Liver (tissue), 9 donors: Measurements from ENCODE around the gene TBCD. TPM values are rescaled to one million over a fixed set of nuclear protein-coding genes. Genes with fewer than 3 reads are reported as not detected.

Experiments
- DNase-seq: peaks from one replicate; pipeline ENCODE4 v3.0.0-alpha.2; 2017; ENCODE audit warnings: low spot score
- H3K27ac ChIP-seq, 2 donors: one replicate each; pipeline ENCODE4 v1.7.0; 2013; ENCODE audit warnings: inconsistent platforms in 2 of 2, low read length in 2 of 2, control low read depth in 1 of 2, low read depth in 1 of 2, mild to moderate bottlenecking in 1 of 2
- H3K27me3 ChIP-seq, 4 donors: one replicate each; pipeline versions ENCODE4 v1.6.1 to v1.7.0; 2013; ENCODE audit warnings: low read length in 3 of 4, inconsistent platforms in 1 of 4, mild to moderate bottlenecking in 1 of 4, moderate library complexity in 1 of 4; ENCODE audit not compliant: control insufficient read depth in 4 of 4, insufficient read depth in 4 of 4
- H3K36me3 ChIP-seq, 4 donors: one replicate each; pipeline versions ENCODE4 v1.6.1 to v1.7.0; 2013; ENCODE audit warnings: low read length in 3 of 4, mild to moderate bottlenecking in 3 of 4, low read depth in 1 of 4, moderate library complexity in 1 of 4; ENCODE audit not compliant: control insufficient read depth in 4 of 4, insufficient read depth in 3 of 4
- H3K4me1 ChIP-seq, 4 donors: one replicate each; pipeline versions ENCODE4 v1.6.1 to v1.7.0; 2013; ENCODE audit warnings: low read length in 3 of 4, mild to moderate bottlenecking in 3 of 4, moderate library complexity in 1 of 4; ENCODE audit not compliant: control insufficient read depth in 4 of 4, insufficient read depth in 4 of 4
- H3K4me3 ChIP-seq, 3 donors: one replicate each; pipeline versions ENCODE4 v1.6.1 to v1.7.0; 2013; ENCODE audit warnings: low read length in 3 of 3, control low read depth in 1 of 3, low read depth in 1 of 3, mild to moderate bottlenecking in 1 of 3
- H3K9ac ChIP-seq, 2 donors: one replicate each; pipeline ENCODE4 v1.7.0; 2013; ENCODE audit warnings: low read length in 2 of 2, mild to moderate bottlenecking in 2 of 2, moderate library complexity in 2 of 2, control low read depth in 1 of 2, low read depth in 1 of 2
- H3K9me3 ChIP-seq, 4 donors: one replicate each; pipeline versions ENCODE4 v1.6.1 to v1.7.0; 2013; ENCODE audit warnings: low read length in 3 of 4; ENCODE audit not compliant: control insufficient read depth in 4 of 4
- ATF3 ChIP-seq: IDR thresholded peaks from 2 replicates; pipeline ENCODE4 v1.6.1; 2016; ENCODE audit warnings: antibody characterized with exemption
- CTCF ChIP-seq: fragments of 150-350 bp; IDR thresholded peaks from 2 replicates; pipeline ENCODE4 v1.5.1; 2017; ENCODE audit warnings: improper control_type of control experiment, low read depth, low read length; ENCODE audit not compliant: missing input control
- EGR1 ChIP-seq, 2 donors: IDR thresholded peaks; 2 replicates each; pipeline ENCODE4 v1.6.1; 2016 to 2018; ENCODE audit warnings: antibody characterized with exemption in 2 of 2, low read depth in 2 of 2
- FOXA1 ChIP-seq: IDR thresholded peaks from 2 replicates; pipeline ENCODE4 v1.6.1; 2016; ENCODE audit warnings: antibody characterized with exemption
- FOXA2 ChIP-seq: IDR thresholded peaks from 2 replicates; pipeline ENCODE4 v1.6.1; 2016; ENCODE audit warnings: antibody characterized with exemption
- GABPA ChIP-seq, 2 donors: IDR thresholded peaks in 1 of 2; conservative IDR thresholded peaks in 1 of 2; 2 replicates each; pipeline ENCODE4 v1.6.1; 2016; ENCODE audit warnings: antibody characterized with exemption in 2 of 2, mild to moderate bottlenecking in 1 of 2, moderate library complexity in 1 of 2
- HNF4A ChIP-seq, 2 donors: conservative IDR thresholded peaks; 2 replicates each; pipeline ENCODE4 v1.6.1; 2016; ENCODE audit warnings: antibody characterized with exemption in 2 of 2, mild to moderate bottlenecking in 2 of 2
- HNF4G ChIP-seq: IDR thresholded peaks from 2 replicates; pipeline ENCODE4 v1.6.1; 2016; ENCODE audit warnings: antibody characterized with exemption
- JUND ChIP-seq, 2 donors: IDR thresholded peaks; 2 replicates each; pipeline ENCODE4 v1.6.1; 2016; ENCODE audit warnings: antibody characterized with exemption in 2 of 2
- MAX ChIP-seq: IDR thresholded peaks from 2 replicates; pipeline ENCODE4 v1.6.1; 2016; ENCODE audit warnings: antibody characterized with exemption
- NR2F2 ChIP-seq: IDR thresholded peaks from 2 replicates; pipeline ENCODE4 v1.6.1; 2016; ENCODE audit warnings: antibody characterized with exemption
- RAD21 ChIP-seq, 2 donors: IDR thresholded peaks; 2 replicates each; pipeline ENCODE4 v1.6.1; 2016; ENCODE audit warnings: antibody characterized with exemption in 2 of 2, mild to moderate bottlenecking in 2 of 2
- REST ChIP-seq: IDR thresholded peaks from 2 replicates; pipeline ENCODE4 v1.6.1; 2016; ENCODE audit warnings: antibody characterized with exemption, mild to moderate bottlenecking
- RXRA ChIP-seq, 2 donors: IDR thresholded peaks; 2 replicates each; pipeline ENCODE4 v1.6.1; 2017 to 2018; ENCODE audit warnings: antibody characterized with exemption in 2 of 2, mild to moderate bottlenecking in 1 of 2
- SP1 ChIP-seq: IDR thresholded peaks from 2 replicates; pipeline ENCODE4 v1.6.1; 2018; ENCODE audit warnings: antibody characterized with exemption, mild to moderate bottlenecking
- TAF1 ChIP-seq: conservative IDR thresholded peaks from 2 replicates; pipeline ENCODE4 v1.6.1; 2016; ENCODE audit warnings: antibody characterized with exemption, mild to moderate bottlenecking
- YY1 ChIP-seq: IDR thresholded peaks from 2 replicates; pipeline ENCODE4 v1.6.1; 2016; ENCODE audit warnings: antibody characterized with exemption, mild to moderate bottlenecking
- ZBTB33 ChIP-seq: IDR thresholded peaks from 2 replicates; pipeline ENCODE4 v1.6.1; 2016; ENCODE audit warnings: antibody characterized with exemption
- WGBS: extraction: QIAGEN DNeasy Blood & Tissue Kit; methylation state at CpG from one replicate; pipeline ENCODE4 v1.1.7; 2013; 5-methylcytosine and 5-hydroxymethylcytosine counted together
- polyA plus RNA-seq, 2 donors: library from polyadenylated mRNA; stranded (reverse) in 1 of 2; unstranded in 1 of 2; fragments of 200-250 nt in 1 of 2; fragments of >200 nt in 1 of 2; fragmentation: Nextera tagmentation in 1 of 2; extraction: Ambion mirVana in 1 of 2; gene quantifications; one replicate each; pipeline versions ENCODE4 v1.2.1 to v1.2.3, GENCODE V29; 2013 to 2015
- total RNA-seq, 2 donors: library from RNA; depleted of rRNA; stranded (reverse); fragments of >200 nt; gene quantifications; one replicate each; pipeline ENCODE4 v1.2.3, GENCODE V29; 2014
- donor health status: healthy.
- donor health status: healthy.
- donor health status: healthy.
- donor health status: healthy.
- donor health status: healthy.

TBCD gene
- total and polyA plus RNA-seq, 4 donors: 29.8 to 42.2 (median 33.0) TPM

- Histone ChIP-seq H3K27ac (no peak overlapping the region), H3K27me3 (no peaks in the 10 kb centered on the region), H3K9ac (no peak overlapping the region), H3K9me3 (no peaks in the 10 kb centered on the region), H3K4me3 (no peak overlapping the region), H3K36me3 (peaks cover 6 to 38% (median 14%) of the 10 kb centered on the region in 4 donors), H3K4me1 (no peaks in the 10 kb centered on the region)
- 89% methylated on average over 18 of the region's 18 CpGs for WGBS
- no peak for DNase-seq
- TF ChIP-seq RXRA (IDR thresholded peaks at IDR 0.05) (no peak), MAX (no peak), HNF4A (conservative IDR thresholded peaks at IDR 0.05) (no peak), RAD21 (IDR thresholded peaks at IDR 0.05) (no peak), NR2F2 (no peak), FOXA2 (no peak), YY1 (no peak), ATF3 (no peak), CTCF (no peak), SP1 (no peak), GABPA (IDR thresholded peaks at IDR 0.05 in 1 of 2, conservative IDR thresholded peaks at IDR 0.05 in 1 of 2) (no peak), JUND (IDR thresholded peaks at IDR 0.05) (no peak), ZBTB33 (no peak), EGR1 (IDR thresholded peaks at IDR 0.05; ENCODE audit: low read depth in 2 of 2) (no peak), HNF4G (no peak), FOXA1 (no peak), TAF1 (no peak), REST (no peak)
Observed at GRCh38 chr17:82925336-82925735, 173.5 kb downstream of the TBCD start.
